Nephron (organoid): ENCODE results near the gene USP20.

Source experiments
- H3K27ac Mint-ChIP-seq, 3 experiments: 2 replicates each; pipeline ENCODE4 v1.8.0; 2020; ENCODE audit warnings: mixed read lengths in 3 of 3, mild to moderate bottlenecking in 2 of 3, moderate library complexity in 1 of 3
- H3K27me3 Mint-ChIP-seq: 2 replicates; pipeline ENCODE4 v1.8.0; 2021; ENCODE audit warnings: low read depth, mild to moderate bottlenecking, moderate library complexity, mixed read lengths
- H3K36me3 Mint-ChIP-seq: 2 replicates; pipeline ENCODE4 v1.8.0; 2020; ENCODE audit warnings: low read depth, mixed read lengths
- H3K4me1 Mint-ChIP-seq: 2 replicates; pipeline ENCODE4 v1.8.0; 2020; ENCODE audit warnings: mixed read lengths
- H3K4me3 Mint-ChIP-seq, 3 experiments: 2 replicates each; pipeline ENCODE4 v1.8.0; 2020; ENCODE audit warnings: mild to moderate bottlenecking in 3 of 3, mixed read lengths in 3 of 3, moderate library complexity in 2 of 3
- H3K9me3 Mint-ChIP-seq: 2 replicates; pipeline ENCODE4 v1.8.0; 2020; ENCODE audit warnings: mixed read lengths
- TF ChIP-seq, protein P1 (sequence below), 3 experiments: fragments of 200-600 bp; sonication (generic); IDR thresholded peaks; one replicate each; pipeline ENCODE4 v1.5.0; 2021; ENCODE audit warnings: antibody characterized with exemption in 3 of 3; ENCODE audit not compliant: unreplicated experiment in 3 of 3

USP20 gene

DNA sequence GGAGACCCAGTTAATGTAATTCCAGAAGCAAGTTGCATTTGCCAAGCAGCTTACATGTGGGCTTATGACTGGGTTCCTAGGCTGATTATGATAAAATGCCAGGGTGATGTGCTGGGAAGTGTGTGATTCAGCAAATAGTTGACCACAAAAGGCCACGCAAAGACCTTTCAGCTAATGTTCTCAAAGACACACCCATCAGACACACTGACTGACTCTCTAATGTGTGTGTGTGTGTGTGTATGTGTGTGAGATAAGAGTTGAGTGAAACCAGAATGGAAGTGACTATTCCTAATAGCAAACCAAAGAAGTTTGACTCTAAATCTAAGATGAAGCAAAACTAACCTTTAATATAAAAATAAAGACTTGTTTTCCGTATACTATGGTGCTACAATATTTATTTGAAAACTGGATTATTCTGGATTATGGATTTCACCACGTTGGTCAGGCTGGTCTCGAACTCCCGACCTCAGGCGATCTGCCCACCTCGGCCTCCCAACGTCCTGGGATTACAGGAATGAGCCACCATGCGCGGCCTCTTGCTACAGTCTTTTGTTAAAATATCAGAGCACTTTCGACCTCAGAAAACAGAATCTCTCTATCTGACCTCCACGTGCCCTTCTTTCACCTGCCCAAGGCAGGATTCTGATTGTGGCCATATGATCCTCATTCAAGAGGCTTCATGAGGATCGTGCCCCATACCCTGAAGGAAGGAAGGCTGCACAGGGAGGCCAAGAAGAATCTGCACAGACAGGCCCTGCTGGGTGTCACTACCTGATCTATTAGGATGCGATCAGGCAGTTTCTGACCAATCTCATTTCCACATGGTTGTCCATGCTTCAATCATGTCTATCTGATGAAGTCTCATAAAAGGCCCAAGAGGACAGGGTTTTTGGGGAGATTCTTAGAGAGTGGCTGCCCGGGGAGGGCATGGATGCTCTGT, 75.6 kb downstream of the USP20 start:
- H3K36me3 Mint-ChIP-seq, result peaks cover 34% of the 10 kb centered on the region

DNA sequence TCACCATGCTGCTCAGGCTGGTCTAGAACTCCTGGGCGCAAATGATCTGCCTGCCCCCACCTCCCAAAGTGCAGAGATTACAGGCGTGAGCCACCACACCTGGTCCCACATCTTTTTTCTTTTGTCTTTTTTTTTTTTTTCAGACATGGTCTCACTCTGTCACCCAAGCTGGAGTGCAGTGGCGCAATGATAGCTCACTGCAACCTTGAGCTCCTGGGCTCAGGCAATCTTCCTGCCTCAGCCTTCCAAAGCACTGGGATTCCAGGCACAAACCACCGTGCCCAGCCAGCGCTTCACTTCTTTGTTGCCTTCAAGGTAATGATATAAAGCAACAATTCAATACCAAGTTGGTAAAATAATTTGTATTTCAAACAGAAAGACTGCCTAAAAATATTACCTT, 78.8 kb downstream of the USP20 start:
- H3K27me3 Mint-ChIP-seq, result no peaks in the 10 kb centered on the region
- H3K4me3 Mint-ChIP-seq, result no peak overlapping the region
- no peak overlapping the region for H3K27ac Mint-ChIP-seq
- H3K4me1 Mint-ChIP-seq, result no peaks in the 10 kb centered on the region
- TF ChIP-seq, protein P1, sequence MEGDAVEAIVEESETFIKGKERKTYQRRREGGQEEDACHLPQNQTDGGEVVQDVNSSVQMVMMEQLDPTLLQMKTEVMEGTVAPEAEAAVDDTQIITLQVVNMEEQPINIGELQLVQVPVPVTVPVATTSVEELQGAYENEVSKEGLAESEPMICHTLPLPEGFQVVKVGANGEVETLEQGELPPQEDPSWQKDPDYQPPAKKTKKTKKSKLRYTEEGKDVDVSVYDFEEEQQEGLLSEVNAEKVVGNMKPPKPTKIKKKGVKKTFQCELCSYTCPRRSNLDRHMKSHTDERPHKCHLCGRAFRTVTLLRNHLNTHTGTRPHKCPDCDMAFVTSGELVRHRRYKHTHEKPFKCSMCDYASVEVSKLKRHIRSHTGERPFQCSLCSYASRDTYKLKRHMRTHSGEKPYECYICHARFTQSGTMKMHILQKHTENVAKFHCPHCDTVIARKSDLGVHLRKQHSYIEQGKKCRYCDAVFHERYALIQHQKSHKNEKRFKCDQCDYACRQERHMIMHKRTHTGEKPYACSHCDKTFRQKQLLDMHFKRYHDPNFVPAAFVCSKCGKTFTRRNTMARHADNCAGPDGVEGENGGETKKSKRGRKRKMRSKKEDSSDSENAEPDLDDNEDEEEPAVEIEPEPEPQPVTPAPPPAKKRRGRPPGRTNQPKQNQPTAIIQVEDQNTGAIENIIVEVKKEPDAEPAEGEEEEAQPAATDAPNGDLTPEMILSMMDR (IDR thresholded peaks at IDR 0.05; ENCODE audit: unreplicated experiment in 3 of 3), result no peak
- peaks cover 16% of the 10 kb centered on the region for H3K36me3 Mint-ChIP-seq
- H3K9me3 Mint-ChIP-seq, result no peaks in the 10 kb centered on the region

More for the DNA sequence above, 75.6 kb downstream of the USP20 start:
- Mint-ChIP-seq H3K4me3 (no peak overlapping the region), H3K27me3 (no peaks in the 10 kb centered on the region), H3K27ac (no peak overlapping the region), H3K4me1 (no peaks in the 10 kb centered on the region), H3K9me3 (no peaks in the 10 kb centered on the region)
- TF ChIP-seq, protein P1 (IDR thresholded peaks at IDR 0.05; ENCODE audit: unreplicated experiment in 3 of 3), result no peak

DNA sequence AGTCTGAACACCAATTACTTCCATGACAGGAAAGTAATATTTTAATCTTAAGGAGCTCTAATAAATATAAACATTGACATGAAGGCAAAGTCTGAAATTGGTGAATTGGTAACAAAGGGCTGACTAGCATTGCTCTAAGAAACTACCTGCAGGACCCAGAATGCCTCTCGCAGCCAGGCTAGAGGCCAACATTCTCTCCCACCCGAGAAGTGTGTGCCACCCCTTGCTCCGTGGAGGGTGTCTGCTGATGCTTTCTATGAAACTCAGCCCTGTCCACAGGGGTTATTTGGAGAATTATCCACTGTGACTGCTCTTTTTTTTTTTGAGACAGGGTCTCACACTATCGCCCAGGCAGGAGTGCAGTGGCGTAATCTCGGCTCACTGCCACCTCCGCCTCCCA, 81.4 kb downstream of the USP20 start:
- H3K4me1 Mint-ChIP-seq, result no peaks in the 10 kb centered on the region
- no peak overlapping the region for H3K4me3 Mint-ChIP-seq
- H3K27me3 Mint-ChIP-seq, result no peaks in the 10 kb centered on the region
- H3K36me3 Mint-ChIP-seq, result peaks cover 12% of the 10 kb centered on the region
- H3K9me3 Mint-ChIP-seq, result no peaks in the 10 kb centered on the region
- H3K27ac Mint-ChIP-seq, result no peak overlapping the region
- TF ChIP-seq, protein P1 (IDR thresholded peaks at IDR 0.05; ENCODE audit: unreplicated experiment in 3 of 3), result no peak

DNA sequence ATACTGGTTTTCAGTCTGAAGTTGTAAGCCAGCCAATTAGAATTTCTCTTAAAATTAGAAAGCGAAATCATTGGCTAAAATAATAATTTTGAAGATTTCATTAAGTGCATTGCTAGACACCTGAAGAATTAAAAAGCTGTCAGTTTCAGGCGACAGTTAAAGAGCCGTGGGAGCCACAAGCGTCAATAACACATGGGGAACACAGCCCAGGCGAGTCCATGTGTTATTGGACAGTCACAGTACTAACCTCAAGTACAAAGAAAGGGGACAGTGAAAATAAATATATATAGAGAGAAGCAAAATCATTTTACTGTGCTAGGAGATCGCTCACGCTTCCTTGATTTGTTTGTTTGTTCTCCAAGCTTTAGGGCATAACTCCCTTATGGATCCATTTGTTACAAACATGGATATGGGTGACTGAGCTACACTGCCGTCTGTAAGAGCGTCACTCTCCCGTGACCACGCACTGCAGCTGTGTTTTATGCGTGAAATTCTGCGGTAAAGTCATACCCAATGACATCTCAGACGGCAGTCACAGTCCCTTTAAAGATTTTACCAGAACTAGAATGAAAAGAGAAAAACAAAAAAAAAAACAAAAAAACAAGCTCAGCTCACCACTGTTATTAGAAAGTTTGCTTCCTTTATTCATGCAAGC, 83.2 kb downstream of the USP20 start:
- peaks cover 24% of the 10 kb centered on the region for H3K36me3 Mint-ChIP-seq
- TF ChIP-seq, protein P1 (IDR thresholded peaks at IDR 0.05; ENCODE audit: unreplicated experiment in 3 of 3), result no peak
- no peaks in the 10 kb centered on the region for H3K4me1 Mint-ChIP-seq
- H3K27me3 Mint-ChIP-seq, result no peaks in the 10 kb centered on the region
- no peak overlapping the region for H3K27ac Mint-ChIP-seq
- H3K4me3 Mint-ChIP-seq, result no peak overlapping the region
- H3K9me3 Mint-ChIP-seq, result no peaks in the 10 kb centered on the region

DNA sequence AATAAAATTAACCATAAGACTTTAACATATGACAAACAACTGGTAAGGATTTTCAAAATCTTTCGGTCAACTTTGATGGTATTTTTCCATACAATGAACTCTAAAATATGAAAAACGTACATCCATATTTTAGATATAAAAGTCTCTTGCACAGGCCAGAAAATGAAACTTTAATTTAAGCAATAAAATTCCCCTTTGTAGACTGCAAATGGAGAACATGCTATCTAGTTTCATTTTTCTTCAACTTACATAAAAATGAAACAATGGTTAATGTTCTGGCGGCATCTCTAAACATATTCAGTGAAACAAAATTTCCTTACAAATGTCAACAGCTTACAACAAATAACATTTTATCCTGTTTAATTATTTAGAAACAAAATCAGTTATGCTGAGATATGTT, 84.0 kb downstream of the USP20 start:
- H3K9me3 Mint-ChIP-seq, result no peaks in the 10 kb centered on the region
- H3K4me1 Mint-ChIP-seq, result no peaks in the 10 kb centered on the region
- TF ChIP-seq, protein P1 (IDR thresholded peaks at IDR 0.05; ENCODE audit: unreplicated experiment in 3 of 3), result no peak
- peaks cover 33% of the 10 kb centered on the region for H3K36me3 Mint-ChIP-seq
- no peak overlapping the region for H3K4me3 Mint-ChIP-seq
- no peaks in the 10 kb centered on the region for H3K27me3 Mint-ChIP-seq
- H3K27ac Mint-ChIP-seq, result no peak overlapping the region
